GM19240 (cell line): ENCODE results near the gene EDARADD.
A peak's percentile ranks its signal among the peaks of the same experiment; 100 is the strongest.
"Not testable (repeated sequence)": the region's sequence is repeated elsewhere in the genome, so short reads cannot be mapped to it uniquely, and the experiment has no call there.

ENCODE experiments used
- DNase-seq: peaks from one replicate; pipeline ENCODE4 v3.0.0; 2011; ENCODE audit warnings: low spot score; ENCODE audit not compliant: insufficient read length

The EDARADD gene

DNA sequence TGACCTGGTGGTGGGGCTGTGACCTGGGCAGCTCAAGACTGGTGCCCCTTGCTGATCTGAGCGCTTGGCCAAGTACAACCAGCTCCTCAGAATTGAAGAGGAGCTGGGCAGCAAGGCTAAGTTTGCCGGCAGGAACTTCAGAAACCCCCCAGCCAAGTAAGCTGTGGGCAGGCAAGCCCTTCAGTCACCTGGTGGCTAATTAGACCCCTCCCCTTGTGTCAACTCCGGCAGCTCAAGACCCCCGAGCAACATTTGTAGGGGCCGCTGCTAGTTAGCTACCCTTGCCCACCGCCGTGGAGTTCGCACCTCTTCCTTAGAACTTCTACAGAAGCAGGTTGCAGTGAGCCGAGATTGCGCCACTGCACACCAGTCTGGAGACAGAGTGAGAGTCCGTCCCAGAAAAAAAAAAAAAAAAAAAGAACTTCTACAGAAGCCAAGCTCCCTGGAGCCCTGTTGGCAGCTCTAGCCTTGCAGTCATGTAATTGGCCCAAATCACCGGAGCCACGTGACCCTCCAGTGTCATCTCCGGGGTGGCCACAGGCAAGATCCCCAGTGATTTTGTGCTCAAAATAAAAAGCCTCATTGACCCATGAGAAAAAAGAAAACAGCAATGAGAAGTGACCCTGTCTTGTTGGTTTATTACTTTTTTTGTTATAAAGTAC lies 90.4 kb downstream of the EDARADD start:
- no peak for DNase-seq

DNA sequence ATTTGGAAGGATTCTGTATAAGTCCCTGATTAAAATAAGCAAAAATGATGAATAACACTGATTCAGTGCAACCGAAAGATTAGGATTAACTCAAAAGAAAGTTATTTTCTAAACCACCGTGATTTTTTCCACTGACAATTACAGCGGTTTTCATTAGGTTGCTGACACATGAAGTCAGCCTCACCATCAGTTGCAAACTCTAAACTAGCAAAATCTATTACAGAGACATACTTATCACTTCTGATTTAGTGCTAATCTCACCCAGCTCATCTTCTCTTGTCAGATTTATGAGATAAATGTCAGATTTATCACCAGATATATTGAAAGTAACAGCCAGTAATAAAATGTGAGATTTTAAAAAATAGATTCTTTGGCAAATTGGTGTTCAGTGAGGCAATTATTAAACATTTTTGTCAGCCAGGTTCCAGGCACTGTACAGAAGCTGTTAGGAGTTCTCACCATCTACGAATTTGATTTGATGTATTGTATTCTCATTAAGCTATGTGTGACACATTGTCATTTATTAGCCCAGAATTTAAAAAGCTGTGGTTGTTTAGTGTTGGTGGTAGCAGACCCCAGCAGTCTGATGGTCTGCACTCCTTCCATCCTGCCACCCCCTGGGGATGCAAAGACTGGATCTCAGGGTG lies 92.4 kb downstream of the EDARADD start:
- DNase-seq: no peak

GRCh38 chr1:236489161-236489560 lies 95.1 kb downstream of the EDARADD start:
- DNase-seq: not testable (repeated sequence)

DNA sequence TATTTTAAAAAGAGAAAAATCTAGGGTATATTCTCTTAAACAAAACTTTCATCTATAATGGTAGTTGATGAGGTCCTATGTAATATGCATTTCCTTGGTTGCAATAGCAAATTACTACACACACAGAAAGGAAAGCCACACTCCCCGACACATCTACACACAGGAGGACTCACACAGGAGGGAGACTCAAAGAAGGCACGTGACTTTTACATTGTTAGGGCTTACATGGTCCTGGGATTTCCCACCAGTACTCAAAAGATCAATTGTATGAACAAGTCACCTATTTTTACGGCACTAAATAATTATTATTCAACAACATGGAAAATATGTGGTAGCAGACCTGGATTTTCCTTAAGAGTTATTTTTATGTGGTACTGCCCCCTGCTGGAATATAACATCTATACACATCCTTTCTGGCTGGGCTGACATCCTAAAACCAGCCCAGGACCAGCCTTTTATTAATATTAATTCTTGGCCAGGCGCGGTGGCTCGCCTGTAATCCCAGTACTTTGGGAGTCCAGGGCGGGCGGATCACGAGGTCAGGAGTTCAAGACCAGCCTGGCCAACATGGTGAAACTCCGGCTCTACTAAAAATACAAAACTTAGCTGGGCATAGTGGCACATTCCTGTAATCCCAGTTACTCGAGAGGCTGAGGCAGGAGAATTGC lies 95.8 kb downstream of the EDARADD start:
- peak; percentile 41 for DNase-seq

- DNase-seq: no peak
Measured at GRCh38 chr1:236491469-236492136, 97.5 kb downstream of the EDARADD start.

DNA sequence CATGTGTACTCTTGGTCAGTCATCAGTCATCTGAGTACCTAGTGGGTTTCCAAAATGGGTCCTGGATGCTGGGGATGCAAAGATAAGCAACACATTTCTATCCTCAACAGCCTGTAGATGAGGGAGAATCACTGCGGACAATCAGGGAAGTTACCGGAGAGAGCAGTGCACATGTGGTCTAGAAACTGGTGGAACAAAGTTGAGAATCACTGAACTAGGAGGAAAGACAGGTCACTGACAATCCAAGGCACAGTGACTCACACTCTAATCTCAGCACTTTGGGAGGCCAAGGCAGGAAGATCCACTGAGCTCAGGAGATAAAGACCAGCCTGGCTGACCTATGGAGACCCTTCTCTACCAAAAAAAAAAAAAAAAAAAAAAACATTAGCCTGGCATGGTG lies 98.3 kb downstream of the EDARADD start:
- DNase-seq: no peak

- no peak for DNase-seq
Measured at GRCh38 chr1:236494082-236494481, 100.0 kb downstream of the EDARADD start.

DNA sequence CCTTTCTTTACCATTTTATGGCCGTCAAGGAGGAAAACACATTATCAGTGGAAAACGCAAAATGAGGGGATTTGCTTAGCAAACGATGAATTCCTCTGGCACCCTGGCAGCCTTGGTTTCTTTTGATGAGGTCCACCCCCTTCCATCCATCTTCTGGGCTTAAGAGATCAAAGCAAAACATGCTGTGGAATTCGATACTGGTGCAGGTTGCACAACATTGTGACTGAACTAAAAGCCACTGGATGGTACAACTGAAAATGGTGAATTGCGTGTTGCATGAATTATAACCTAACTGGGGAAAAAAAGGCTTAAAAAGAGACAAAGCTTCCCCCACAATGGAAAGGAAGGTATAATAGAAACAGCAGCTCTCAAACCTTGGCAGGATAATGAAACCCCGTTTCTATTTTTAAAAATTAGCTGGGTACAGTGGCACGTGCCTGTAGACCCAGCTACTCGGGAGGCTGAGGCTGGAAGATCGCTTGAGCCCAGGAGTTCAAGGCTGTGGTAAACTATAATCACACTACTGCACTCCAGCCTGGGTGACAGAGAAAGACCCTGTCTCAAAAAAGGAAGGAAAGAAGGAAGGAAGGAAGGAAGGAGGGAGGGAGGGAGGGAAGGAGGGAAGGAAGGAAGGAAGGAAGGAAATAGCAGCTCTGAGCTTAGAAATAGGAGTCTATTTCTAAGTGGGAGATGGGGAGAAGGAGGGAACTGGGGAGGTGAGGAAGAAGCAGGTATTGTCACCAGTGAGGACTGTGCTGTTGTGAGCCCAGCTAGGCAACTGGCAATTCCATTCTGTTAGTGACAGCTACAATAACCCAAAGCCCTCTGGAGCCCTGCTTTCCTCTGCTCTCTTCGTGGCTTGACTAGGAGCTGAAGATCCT lies 100.7 kb downstream of the EDARADD start:
- no peak for DNase-seq

GRCh38 chr1:236495467-236496112 lies 101.5 kb downstream of the EDARADD start:
- DNase-seq: no peak

- DNase-seq: no peak
Measured at GRCh38 chr1:236497908-236498307, 103.8 kb downstream of the EDARADD start.

GRCh38 chr1:236501093-236501492 lies 107.0 kb downstream of the EDARADD start:
- no peak for DNase-seq

- DNase-seq: no peak
Measured at GRCh38 chr1:236502579-236502971, 108.5 kb downstream of the EDARADD start.

GRCh38 chr1:236502972-236503639 lies 109.0 kb downstream of the EDARADD start:
- DNase-seq: no peak

GRCh38 chr1:236504338-236504737 lies 110.3 kb downstream of the EDARADD start:
- not testable (repeated sequence) for DNase-seq

GRCh38 chr1:236507022-236507700 lies 113.1 kb downstream of the EDARADD start:
- DNase-seq: no peak

DNA sequence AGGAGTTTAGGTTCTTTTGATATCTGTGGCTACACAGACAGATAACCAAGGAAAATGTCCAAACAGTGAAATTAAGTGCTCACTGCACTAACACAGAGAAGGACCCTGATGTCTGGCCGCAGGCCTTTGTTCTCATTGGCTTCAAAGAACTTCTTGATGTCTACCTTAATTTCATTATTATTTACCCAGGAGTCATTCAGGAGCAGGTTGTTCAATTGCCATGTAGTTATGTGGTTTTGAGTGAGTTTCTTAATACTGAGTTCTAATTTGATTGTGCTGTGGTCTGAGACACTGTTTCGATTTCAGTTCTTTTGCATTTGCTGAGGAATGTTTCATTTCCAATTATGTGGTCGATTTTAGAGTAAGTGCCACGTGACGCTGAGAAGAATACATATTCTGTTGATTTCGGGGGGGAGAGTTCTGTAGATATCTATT lies 114.5 kb downstream of the EDARADD start:
- DNase-seq: no peak

DNA sequence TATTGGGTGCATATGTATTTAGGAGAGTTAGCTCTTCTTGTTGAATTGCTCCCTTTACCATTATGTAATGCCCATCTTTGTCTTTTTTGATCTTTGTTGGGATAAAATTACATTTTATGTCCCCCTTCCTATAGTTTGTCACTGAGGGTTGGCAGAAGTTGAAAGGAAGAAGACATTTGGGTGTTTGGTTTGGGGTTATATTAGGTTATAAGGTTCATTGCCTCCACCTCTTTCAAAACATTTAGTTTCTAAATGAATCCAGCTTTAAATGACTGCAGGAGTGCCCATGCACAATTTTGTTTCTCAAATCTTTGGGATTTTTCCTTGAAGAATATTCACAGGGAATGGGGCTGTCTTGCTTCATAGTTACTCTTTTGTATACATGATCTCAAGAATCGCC lies 115.1 kb downstream of the EDARADD start:
- no peak for DNase-seq

GRCh38 chr1:236509647-236510401 lies 115.7 kb downstream of the EDARADD start:
- DNase-seq: no peak
